Measurements from ENCODE around the gene KANK3.
A peak's percentile ranks its signal among the peaks of the same experiment; 100 is the strongest.
"Not testable (repeated sequence)": the region's sequence is repeated elsewhere in the genome, so short reads cannot be mapped to it uniquely, and the experiment has no call there.

The KANK3 gene

DNA sequence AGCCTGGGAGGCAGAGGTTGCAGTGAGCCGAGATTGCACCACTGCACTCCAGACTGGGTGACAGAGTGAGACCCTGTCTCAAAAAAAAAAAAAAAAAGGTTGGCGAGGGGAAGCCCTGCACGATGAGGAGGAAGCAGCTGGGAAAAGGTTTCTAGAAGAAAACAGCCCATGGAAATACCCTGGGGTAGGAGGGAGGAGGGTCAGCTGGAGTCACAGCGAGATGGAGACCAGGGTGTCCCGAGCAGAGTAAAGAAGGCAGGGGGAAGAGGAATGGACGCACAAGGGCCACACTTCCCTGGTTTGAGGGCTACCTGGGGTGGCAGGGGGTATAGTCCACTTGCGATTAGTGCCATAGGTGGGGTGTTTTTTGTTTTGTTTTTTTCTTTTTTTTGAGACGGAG lies 6.4 kb downstream of the KANK3 start:
- no peak for DNase-seq

DNA sequence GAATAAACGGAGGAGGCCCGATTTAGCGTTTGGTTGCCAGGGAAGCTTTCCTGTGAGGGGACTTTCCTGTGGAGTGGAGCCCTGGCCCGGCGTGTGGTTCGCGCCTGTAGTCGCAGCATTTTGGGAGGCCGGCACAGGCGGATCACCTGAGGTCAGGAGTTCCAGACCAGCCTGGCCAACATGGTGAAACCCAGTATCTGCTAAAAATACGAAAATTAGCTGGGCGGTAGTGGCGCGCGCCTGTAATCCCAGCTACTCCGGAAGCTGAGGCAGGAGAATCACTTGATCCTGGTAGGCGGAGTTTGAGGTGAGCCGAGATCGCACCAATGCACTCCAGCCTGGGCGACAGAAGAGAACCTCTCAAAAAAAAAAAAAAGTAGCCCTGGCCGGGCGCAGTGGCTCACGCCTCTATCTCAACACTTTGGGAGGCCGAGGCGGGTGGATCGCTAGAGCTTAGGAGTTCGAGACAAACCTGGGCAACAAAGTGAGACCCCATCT lies 6.9 kb downstream of the KANK3 start:
- no peak for DNase-seq

DNA sequence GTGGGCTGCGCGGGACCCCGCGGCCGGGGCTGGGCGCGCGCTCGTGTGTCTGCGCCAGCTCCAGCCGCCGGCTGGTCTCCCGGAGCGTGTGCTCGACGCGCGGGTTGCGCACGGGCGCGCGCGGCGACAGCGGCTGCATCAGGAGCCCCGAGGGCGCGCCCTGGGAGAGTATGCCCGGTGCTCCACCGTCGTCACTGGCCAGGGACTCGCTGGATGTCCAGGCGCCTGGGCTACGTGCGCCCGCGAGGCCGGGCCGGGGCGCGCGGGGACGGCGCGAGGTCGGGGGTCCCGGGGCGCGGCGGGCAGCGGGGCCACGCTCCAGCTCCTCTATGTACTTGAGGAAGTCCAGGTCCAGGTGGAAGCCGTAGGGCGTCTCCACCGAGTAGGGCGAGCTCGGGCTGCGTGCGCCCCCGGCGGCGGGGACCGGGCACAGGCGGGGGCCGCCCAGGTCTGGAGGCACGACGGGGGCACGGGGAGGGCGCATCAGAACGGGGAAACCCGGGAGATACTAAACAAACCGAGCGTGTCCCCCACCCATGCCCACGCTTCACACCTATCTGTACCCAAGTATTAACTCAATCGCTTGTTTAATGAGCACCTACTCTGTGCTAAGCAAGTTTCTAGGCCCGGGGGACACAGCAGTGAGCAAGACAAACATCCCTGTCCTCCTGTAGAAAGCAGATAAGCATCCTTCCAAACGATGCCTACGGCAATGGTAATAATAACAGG lies 7.6 kb downstream of the KANK3 start:
- DNase-seq = peak; percentile 76

- peak; percentile 72 for DNase-seq
Observed at GRCh38 chr19:8334458-8335342, 8.4 kb downstream of the KANK3 start.

GRCh38 chr19:8333767-8334457 lies 9.2 kb downstream of the KANK3 start:
- DNase-seq = no peak

DNA sequence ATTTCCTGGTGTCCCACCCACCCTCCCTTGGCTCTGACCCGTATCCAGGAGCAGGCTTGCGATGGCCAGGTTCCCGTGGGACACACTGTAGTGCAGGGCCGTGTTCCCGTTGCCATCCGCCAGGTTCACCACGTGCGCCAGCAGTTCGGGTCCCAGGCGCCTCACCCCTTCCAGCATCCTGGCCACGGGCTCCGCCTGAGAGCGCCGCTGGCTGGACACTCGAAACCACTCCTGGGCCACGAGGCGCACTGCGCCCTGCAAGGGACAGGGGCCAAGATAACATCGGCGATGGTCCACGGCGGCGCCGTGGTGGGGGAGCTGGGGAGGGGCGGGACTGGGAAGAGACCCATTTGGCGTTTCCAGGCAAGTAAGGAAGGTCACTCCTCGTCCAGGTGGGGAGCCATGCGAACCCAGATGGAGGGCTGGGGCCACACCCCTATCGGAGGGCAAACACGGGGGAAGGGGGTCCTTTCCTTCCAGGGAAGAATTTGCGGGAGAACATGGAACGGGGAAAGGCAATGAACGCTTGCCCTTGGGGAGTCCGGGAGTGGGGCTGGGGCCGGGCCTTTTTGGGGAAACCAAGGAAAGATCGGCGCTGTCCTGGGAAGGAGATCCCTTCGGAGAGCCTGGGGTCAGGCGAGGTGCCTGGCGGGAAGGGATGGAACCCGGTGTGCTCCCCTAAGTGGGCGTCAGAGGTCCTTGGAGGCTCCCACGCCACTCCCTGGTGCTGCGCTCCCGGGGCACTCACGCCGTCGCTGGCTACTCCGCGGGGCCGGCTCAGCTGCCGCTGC lies 9.9 kb downstream of the KANK3 start:
- no peak for DNase-seq

- no peak for DNase-seq
Observed at GRCh38 chr19:8331263-8331845, 11.7 kb downstream of the KANK3 start.

DNA sequence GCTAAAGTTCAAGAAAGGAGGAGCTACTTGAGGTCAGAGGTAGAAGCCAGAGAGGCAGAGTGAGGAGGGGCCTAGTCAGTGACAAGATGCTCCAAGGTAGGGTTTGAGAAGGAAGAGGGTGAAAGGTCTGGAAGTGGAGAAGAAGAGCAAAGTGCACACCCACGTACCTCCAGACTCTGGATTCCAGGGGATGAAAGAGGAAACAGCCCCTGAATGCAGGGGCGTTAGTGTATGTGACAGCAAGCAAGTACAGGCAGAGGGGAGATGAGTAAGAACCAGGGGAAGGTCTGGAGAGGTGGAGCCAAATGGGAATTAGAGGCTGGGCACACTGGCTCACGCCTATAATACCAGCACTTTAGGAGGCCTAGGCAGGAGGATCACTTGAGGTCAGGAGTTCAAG lies 13.1 kb downstream of the KANK3 start:
- no peak for DNase-seq

GRCh38 chr19:8325454-8325853 lies 17.6 kb downstream of the KANK3 start:
- no peak for DNase-seq

GRCh38 chr19:8324186-8325050 lies 18.6 kb downstream of the KANK3 start:
- DNase-seq = peak; percentile 69

DNA sequence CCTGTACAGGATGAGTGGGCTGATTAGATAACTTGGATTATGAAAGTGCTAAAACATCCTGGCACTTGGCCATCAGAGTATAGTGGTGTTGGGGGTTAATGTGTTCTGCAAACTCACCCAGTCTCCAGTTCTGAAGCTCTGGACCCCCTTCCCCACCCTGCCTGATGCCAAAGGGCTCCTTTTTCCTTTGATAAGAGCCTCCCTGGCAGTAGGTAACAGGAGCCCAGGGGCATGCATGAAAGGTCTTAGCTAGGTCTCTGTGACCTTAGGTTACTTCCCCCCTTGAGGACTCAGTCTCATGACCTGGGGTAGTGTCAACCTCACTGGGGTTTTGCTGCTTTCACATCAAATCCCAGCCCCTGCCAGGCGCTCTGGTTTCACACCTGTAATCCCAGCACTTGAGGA lies 19.3 kb downstream of the KANK3 start:
- DNase-seq = peak; percentile 68

GRCh38 chr19:8322638-8322997 lies 20.4 kb downstream of the KANK3 start:
- DNase-seq = no peak

GRCh38 chr19:8321986-8322637 lies 20.9 kb downstream of the KANK3 start:
- no peak for DNase-seq

DNA sequence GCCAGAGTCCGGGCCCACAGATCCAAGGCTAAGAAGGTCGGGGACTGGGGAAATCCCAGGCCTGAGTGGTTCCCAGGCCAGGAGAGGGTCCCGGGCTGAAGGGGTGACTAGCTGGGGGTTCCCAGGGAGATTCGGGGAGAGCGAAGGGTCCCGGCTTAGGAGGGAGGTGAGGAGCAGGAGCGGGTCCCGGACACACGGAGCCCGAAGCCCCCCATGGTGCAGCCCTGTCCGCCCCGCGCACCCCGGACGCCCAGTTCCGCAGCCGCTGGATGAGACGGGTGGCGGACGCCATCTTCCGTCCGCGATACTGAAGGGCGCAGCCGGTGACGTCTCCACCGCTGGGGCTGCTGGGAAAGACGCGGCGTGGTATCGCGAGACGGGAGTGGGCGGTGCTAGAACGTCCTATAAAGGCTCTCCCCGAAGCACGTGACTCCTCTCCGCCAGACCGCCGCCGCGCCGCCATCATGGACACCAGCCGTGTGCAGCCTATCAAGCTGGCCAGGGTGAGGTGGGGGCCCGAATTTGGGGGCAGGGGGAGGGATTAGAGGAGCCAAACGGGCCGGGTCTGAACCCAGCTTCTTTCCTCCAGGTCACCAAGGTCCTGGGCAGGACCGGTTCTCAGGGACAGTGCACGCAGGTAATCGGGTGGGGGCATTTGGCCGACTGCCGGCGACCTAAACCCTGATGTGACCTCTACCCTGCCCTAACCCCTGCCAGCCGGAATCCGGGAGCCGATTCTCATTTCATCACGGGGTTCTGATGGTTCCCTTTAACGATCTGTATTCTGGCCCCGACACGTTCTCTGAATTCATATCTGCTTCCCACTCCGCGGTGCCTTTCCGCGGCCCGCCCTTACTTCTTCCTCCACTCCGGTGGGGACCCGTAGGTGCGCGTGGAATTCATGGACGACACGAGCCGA lies 21.7 kb downstream of the KANK3 start, which contains the start of the genes NDUFA7 and RPS28:
Gene NDUFA7, minus strand, starts transcription at position 309 of the 919 bp plus-strand sequence. Its CDS starts 17 bp downstream, at position 292.
Gene RPS28, plus strand, starts transcription at position 430 of the 919 bp plus-strand sequence. Its CDS starts 35 bp downstream, at position 465.
- peak; percentile 98 for DNase-seq

GRCh38 chr19:8320564-8321066 lies 22.4 kb downstream of the KANK3 start:
- DNase-seq = peak; percentile 71

DNA sequence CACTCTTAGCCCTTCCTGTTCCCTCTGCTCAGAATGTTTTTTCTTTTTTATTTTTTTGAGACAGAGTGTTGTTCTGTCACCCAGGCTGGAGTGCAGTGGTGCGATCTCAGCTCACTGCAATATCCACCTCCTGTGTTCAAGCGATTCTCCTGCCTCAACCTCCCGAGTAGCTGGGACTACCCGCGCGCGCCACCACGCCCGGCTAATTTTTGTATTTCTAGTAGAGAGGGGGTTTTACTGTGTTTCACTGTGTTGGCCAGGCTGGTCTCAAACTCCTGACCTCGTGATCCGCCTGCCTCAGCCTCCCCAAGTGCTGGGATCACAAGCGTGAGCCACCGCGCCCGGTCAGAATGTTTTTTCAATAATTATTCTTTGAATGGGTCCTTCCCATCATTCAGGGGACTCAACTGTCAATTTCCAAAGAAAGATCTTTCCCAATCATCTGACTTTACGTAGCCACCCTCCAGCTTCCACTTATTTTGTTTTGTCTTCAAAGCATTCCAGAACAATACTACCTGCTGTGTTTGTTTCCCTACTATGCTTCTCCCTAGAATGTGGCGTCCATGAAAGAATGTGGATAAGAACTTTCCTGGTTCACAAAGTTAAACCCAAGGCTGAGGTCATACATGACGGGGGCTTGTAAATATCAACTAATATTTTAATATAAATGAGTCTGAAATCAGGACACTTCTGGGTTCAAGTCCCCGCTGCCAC lies 23.1 kb downstream of the KANK3 start:
- no peak for DNase-seq

GRCh38 chr19:8318835-8319234 lies 24.2 kb downstream of the KANK3 start:
- DNase-seq = not testable (repeated sequence)

All from activated CD8-positive, alpha-beta memory T cell treated with anti-CD3 and anti-CD28 coated beads, Interleukin-2, amount 50 U/mL, for 48 hours (primary cell).